Measurements from ENCODE around the gene ZBTB33. TPM values are rescaled to one million over a fixed set of nuclear protein-coding genes. Genes with fewer than 3 reads are reported as not detected.

Gene ZBTB33
- total RNA-seq, 6 experiments from 2014 or later: 7.4 to 11.4 (median 10.1) TPM

DNA sequence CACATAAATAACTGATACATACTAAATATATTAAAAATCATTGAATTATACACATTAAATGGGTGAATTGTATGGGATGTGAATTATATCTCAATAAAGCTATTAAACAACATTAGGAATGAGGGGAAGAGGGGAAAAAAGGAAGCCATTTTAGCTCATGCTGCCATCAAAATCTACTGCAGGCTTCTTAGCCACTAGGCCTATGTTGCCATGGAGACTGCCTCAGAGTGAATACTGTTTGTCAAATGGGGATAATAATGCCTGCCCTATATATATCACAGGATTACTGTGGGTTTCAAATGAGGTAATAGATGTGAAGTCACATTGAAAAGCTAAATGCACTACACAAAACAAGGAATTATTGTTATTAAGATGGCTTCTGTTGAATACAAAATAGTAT is 39.5 kb downstream of the ZBTB33 start:
- Mint-ChIP-seq H3K27ac (no peak overlapping the region), H3K4me3 (no peak overlapping the region), H3K36me3 (ENCODE audit: low read depth) (no peaks in the 10 kb centered on the region), H3K27me3 (ENCODE audit: insufficient read depth) (peaks cover 6% of the 10 kb centered on the region; the same call in 1 of the 2 replicates), H3K4me1 (ENCODE audit: low read depth) (no peaks in the 10 kb centered on the region), H3K9me3 (no peaks in the 10 kb centered on the region)
- TF ChIP-seq CTCF (IDR thresholded peaks at IDR 0.05): no peak
- DNase-seq: no peak

- no peak overlapping the region for H3K27ac Mint-ChIP-seq
- H3K36me3 Mint-ChIP-seq (ENCODE audit: low read depth): no peaks in the 10 kb centered on the region
- DNase-seq: no peak
- no peak for TF ChIP-seq CTCF (IDR thresholded peaks at IDR 0.05)
- H3K27me3 Mint-ChIP-seq (ENCODE audit: insufficient read depth): no peaks in the 10 kb centered on the region; the same call in 1 of the 2 replicates
- H3K4me1 Mint-ChIP-seq (ENCODE audit: low read depth): no peaks in the 10 kb centered on the region
- no peaks in the 10 kb centered on the region for H3K9me3 Mint-ChIP-seq
- no peak overlapping the region for H3K4me3 Mint-ChIP-seq
Observed at GRCh38 chrX:120291211-120291610, 40.6 kb downstream of the ZBTB33 start.

DNA sequence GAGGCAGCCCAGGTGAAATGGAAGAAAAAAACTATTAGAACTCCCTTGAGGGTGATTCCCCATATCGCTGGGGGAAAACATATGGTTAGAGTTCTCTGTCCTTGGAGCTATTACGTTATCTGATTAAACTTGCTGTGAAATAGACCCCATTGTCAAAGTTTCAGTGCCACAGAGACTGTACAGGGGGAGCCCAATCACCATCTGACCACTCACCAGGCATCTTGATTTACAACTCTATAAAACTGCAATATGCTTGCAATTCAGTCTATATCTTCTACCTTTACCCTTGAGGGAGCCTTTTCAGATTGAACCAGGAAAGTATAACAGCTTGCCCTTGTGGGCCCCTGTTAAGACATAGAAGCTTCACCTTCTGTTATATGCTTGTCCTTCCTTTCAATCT is 42.4 kb downstream of the ZBTB33 start:
- H3K9me3 Mint-ChIP-seq: no peaks in the 10 kb centered on the region
- no peak overlapping the region for H3K4me3 Mint-ChIP-seq
- peaks cover 2% of the 10 kb centered on the region; the same call in 1 of the 2 replicates for H3K27me3 Mint-ChIP-seq (ENCODE audit: insufficient read depth)
- no peak overlapping the region for H3K27ac Mint-ChIP-seq
- no peaks in the 10 kb centered on the region for H3K36me3 Mint-ChIP-seq (ENCODE audit: low read depth)
- no peak for TF ChIP-seq CTCF (IDR thresholded peaks at IDR 0.05)
- DNase-seq: no peak
- H3K4me1 Mint-ChIP-seq (ENCODE audit: low read depth): no peaks in the 10 kb centered on the region

- no peak for TF ChIP-seq CTCF (IDR thresholded peaks at IDR 0.05)
- no peaks in the 10 kb centered on the region for H3K36me3 Mint-ChIP-seq (ENCODE audit: low read depth)
- H3K4me3 Mint-ChIP-seq: no peak overlapping the region
- DNase-seq: no peak
- H3K27me3 Mint-ChIP-seq (ENCODE audit: insufficient read depth): peaks cover 4% of the 10 kb centered on the region
- no peak overlapping the region for H3K27ac Mint-ChIP-seq
- no peaks in the 10 kb centered on the region for H3K4me1 Mint-ChIP-seq (ENCODE audit: low read depth)
- H3K9me3 Mint-ChIP-seq: no peaks in the 10 kb centered on the region
Observed at GRCh38 chrX:120294651-120295050, 44.0 kb downstream of the ZBTB33 start.

GRCh38 chrX:120297923-120298322 is 47.3 kb downstream of the ZBTB33 start:
- Mint-ChIP-seq H3K27ac (no peak overlapping the region), H3K9me3 (no peaks in the 10 kb centered on the region), H3K4me3 (no peak overlapping the region), H3K27me3 (ENCODE audit: insufficient read depth) (peaks cover 4% of the 10 kb centered on the region), H3K36me3 (ENCODE audit: low read depth) (no peaks in the 10 kb centered on the region), H3K4me1 (ENCODE audit: low read depth) (no peaks in the 10 kb centered on the region)
- no peak for TF ChIP-seq CTCF (IDR thresholded peaks at IDR 0.05)
- no peak for DNase-seq

GRCh38 chrX:120299928-120300327 is 49.3 kb downstream of the ZBTB33 start:
- no peak for TF ChIP-seq CTCF (IDR thresholded peaks at IDR 0.05)
- no peaks in the 10 kb centered on the region for H3K9me3 Mint-ChIP-seq
- no peak for DNase-seq

More at GRCh38 chrX:120299928-120300327, 49.3 kb downstream of the ZBTB33 start:
- Mint-ChIP-seq H3K4me3 (no peak overlapping the region), H3K27ac (no peak overlapping the region), H3K4me1 (ENCODE audit: low read depth) (no peaks in the 10 kb centered on the region), H3K27me3 (ENCODE audit: insufficient read depth) (peaks cover 11% of the 10 kb centered on the region), H3K36me3 (ENCODE audit: low read depth) (no peaks in the 10 kb centered on the region)
